Smooth muscle cell (in vitro differentiated cells): ENCODE measurements around the gene UNC5C. TPM values are rescaled to one million over a fixed set of nuclear protein-coding genes. Genes with fewer than 3 reads are reported as not detected.

Experiments used
- DNase-seq: peaks from one replicate; lab custom pipeline; 2025; ENCODE audit not compliant: unreplicated experiment; lab: John Stamatoyannopoulos, UW
- H2AFZ ChIP-seq: fragments of 200-600 bp; sonication (generic); 2 replicates; pipeline ENCODE4 v1.6.0; 2016; ENCODE audit warnings: antibody characterized with exemption, low read depth, mild to moderate bottlenecking
- H3F3A ChIP-seq: fragments of 200-600 bp; sonication (generic); 2 replicates; pipeline ENCODE4 v1.6.0; 2017; ENCODE audit warnings: antibody characterized with exemption, low read depth
- H3K27ac ChIP-seq: fragments of 200-600 bp; sonication (generic); 2 replicates; pipeline ENCODE4 v1.5.1; 2016; ENCODE audit warnings: low read depth, mild to moderate bottlenecking
- H3K27me3 ChIP-seq: fragments of 200-600 bp; sonication (generic); 2 replicates; pipeline ENCODE4 v1.6.1; 2016; ENCODE audit warnings: low read depth, mild to moderate bottlenecking
- H3K36me3 ChIP-seq: fragments of 200-600 bp; sonication (generic); 2 replicates; pipeline ENCODE4 v1.5.1; 2016; ENCODE audit warnings: low read depth
- H3K4me1 ChIP-seq: fragments of 200-600 bp; sonication (generic); 2 replicates; pipeline ENCODE4 v1.5.1; 2016; ENCODE audit warnings: low read depth
- H3K4me2 ChIP-seq: fragments of 200-600 bp; sonication (generic); 2 replicates; pipeline ENCODE4 v1.6.0; 2016; ENCODE audit warnings: mild to moderate bottlenecking
- H3K4me3 ChIP-seq: fragments of 200-600 bp; sonication (generic); 2 replicates; pipeline ENCODE4 v1.5.1; 2016; ENCODE audit warnings: mild to moderate bottlenecking
- H3K79me2 ChIP-seq: fragments of 200-600 bp; sonication (generic); 2 replicates; pipeline ENCODE4 v1.6.0; 2016; ENCODE audit warnings: low read depth, mild to moderate bottlenecking
- H3K9ac ChIP-seq: fragments of 200-600 bp; sonication (generic); 2 replicates; pipeline ENCODE4 v1.6.0; 2016; ENCODE audit warnings: low read depth
- H3K9me3 ChIP-seq: fragments of 200-600 bp; sonication (generic); replicated peaks from 2 replicates; pipeline ENCODE4 v1.5.1; 2016; ENCODE audit warnings: low read depth
- H4K20me1 ChIP-seq: fragments of 200-600 bp; sonication (generic); 2 replicates; pipeline ENCODE4 v1.6.0; 2016; ENCODE audit warnings: low read depth
- WGBS: methylation state at CpG from one replicate; pipeline ENCODE4 v1.1.7; 2016; ENCODE audit warnings: low lambda C conversion rate; 5-methylcytosine and 5-hydroxymethylcytosine counted together
- polyA plus RNA-seq: library from polyadenylated mRNA; unstranded; fragments of >200 nt; fragmentation: Nextera tagmentation; extraction: Ambion mirVana; gene quantifications from 2 replicates; pipeline ENCODE4 v1.2.1, GENCODE V29; 2016
- total RNA-seq: library from RNA; depleted of rRNA; stranded (reverse); fragments of >200 nt; gene quantifications from 2 replicates; pipeline ENCODE4 v1.2.3, GENCODE V29; 2014
- TF ChIP-seq, protein P1 (sequence below): fragments of 200-600 bp; sonication (generic); IDR thresholded peaks from 2 replicates; pipeline ENCODE4 v1.5.1; 2017; ENCODE audit warnings: borderline replicate concordance, mild to moderate bottlenecking, antibody characterized with exemption; ENCODE audit not compliant: insufficient read depth, poor library complexity, severe bottlenecking

Gene UNC5C
- total and polyA plus RNA-seq, 2 experiments from 2014 or later, result 2.0 to 15.6 TPM

DNA sequence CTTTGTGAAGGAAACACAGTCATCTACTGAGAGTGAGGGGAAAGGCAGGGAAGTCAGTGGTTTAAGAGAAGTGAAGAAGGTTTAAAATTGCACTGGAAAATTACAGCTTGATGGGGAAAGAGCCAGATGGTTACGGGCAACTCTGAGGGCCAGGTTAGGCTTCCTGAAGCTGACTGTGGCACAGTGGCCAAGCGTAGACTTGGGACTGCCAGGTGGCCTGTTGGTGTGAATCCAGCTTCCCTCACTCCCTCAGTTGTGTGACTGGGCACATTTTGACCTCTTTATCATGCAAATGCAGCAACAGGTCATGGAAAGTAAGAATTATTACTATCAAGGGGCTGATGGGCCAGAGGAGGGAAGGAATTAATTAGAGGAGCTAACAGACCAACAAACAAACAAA is 390.1 kb downstream of the UNC5C start:
- WGBS, result 95% methylated on average over 2 of the region's 2 CpGs
- H3K4me1 ChIP-seq, result no peaks in the 10 kb centered on the region
- no peak overlapping the region for H3K9ac ChIP-seq
- no peak overlapping the region for H3K4me3 ChIP-seq
- H3K9me3 ChIP-seq, result no peaks in the 10 kb centered on the region
- H2AFZ ChIP-seq, result no peak overlapping the region
- H3K36me3 ChIP-seq, result no peaks in the 10 kb centered on the region
- H3K79me2 ChIP-seq, result no peaks in the 10 kb centered on the region
- H3F3A ChIP-seq, result no peaks in the 10 kb centered on the region
- H3K27me3 ChIP-seq, result no peaks in the 10 kb centered on the region
- no peak overlapping the region for H3K4me2 ChIP-seq
- TF ChIP-seq, protein P1, sequence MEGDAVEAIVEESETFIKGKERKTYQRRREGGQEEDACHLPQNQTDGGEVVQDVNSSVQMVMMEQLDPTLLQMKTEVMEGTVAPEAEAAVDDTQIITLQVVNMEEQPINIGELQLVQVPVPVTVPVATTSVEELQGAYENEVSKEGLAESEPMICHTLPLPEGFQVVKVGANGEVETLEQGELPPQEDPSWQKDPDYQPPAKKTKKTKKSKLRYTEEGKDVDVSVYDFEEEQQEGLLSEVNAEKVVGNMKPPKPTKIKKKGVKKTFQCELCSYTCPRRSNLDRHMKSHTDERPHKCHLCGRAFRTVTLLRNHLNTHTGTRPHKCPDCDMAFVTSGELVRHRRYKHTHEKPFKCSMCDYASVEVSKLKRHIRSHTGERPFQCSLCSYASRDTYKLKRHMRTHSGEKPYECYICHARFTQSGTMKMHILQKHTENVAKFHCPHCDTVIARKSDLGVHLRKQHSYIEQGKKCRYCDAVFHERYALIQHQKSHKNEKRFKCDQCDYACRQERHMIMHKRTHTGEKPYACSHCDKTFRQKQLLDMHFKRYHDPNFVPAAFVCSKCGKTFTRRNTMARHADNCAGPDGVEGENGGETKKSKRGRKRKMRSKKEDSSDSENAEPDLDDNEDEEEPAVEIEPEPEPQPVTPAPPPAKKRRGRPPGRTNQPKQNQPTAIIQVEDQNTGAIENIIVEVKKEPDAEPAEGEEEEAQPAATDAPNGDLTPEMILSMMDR, result no peak
- DNase-seq, result no peak
- H4K20me1 ChIP-seq, result no peaks in the 10 kb centered on the region
- H3K27ac ChIP-seq, result no peak overlapping the region

DNA sequence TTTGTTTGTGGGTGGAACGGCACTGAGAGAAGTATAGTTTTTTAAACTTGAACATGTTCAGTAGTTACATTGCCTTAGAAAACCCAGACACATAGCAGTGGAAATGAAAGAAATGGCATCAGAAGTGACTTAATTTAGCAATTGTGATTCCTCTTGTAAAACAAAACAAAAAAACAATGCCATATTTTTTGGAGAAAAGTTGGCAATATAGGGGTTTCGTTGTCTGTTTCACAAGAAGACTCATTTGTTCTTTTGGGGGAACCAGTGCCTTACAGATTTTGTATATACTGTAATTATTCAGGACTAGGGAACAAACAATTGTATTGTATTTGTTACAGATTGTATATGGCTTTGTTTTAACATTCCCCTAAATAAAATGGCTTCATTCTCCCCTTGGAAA is 390.7 kb downstream of the UNC5C start:
- no peak overlapping the region for H2AFZ ChIP-seq
- H3K27me3 ChIP-seq, result no peaks in the 10 kb centered on the region
- H3F3A ChIP-seq, result no peaks in the 10 kb centered on the region
- no peaks in the 10 kb centered on the region for H3K4me1 ChIP-seq
- H3K36me3 ChIP-seq, result no peaks in the 10 kb centered on the region
- no peak overlapping the region for H3K4me3 ChIP-seq
- H3K4me2 ChIP-seq, result no peak overlapping the region
- no peaks in the 10 kb centered on the region for H4K20me1 ChIP-seq
- H3K9ac ChIP-seq, result no peak overlapping the region
- H3K9me3 ChIP-seq, result no peaks in the 10 kb centered on the region
- no peak for DNase-seq
- TF ChIP-seq, protein P1, result no peak
- no peaks in the 10 kb centered on the region for H3K79me2 ChIP-seq
- WGBS, result 92% methylated on average over 2 of the region's 2 CpGs
- no peak overlapping the region for H3K27ac ChIP-seq

DNA sequence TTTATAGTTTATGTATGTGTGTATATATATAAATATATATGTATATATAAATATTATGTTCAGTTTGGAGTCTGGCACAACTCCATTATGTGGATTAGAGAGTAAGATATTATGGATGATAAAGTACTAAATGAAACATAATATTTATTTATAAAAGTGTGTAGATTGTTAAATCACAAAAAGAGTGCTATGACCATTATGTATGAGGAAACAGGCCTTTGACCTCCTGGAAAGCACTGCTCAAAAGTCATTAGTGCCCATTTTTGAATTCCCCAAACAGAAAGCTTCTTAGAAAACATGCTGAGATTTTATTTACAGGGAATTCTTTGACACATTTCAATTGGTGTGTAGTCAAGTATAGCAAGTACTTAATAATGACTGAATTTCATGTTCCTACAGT is 391.2 kb downstream of the UNC5C start:
- no peak overlapping the region for H3K27ac ChIP-seq
- H2AFZ ChIP-seq, result no peak overlapping the region
- no peak overlapping the region for H3K4me2 ChIP-seq
- H3K4me3 ChIP-seq, result no peak overlapping the region
- H3K36me3 ChIP-seq, result no peaks in the 10 kb centered on the region
- H3F3A ChIP-seq, result no peaks in the 10 kb centered on the region
- no peak for DNase-seq
- H3K27me3 ChIP-seq, result no peaks in the 10 kb centered on the region
- H4K20me1 ChIP-seq, result no peaks in the 10 kb centered on the region
- no peaks in the 10 kb centered on the region for H3K4me1 ChIP-seq
- H3K79me2 ChIP-seq, result no peaks in the 10 kb centered on the region
- TF ChIP-seq, protein P1, result no peak
- no peaks in the 10 kb centered on the region for H3K9me3 ChIP-seq
- no peak overlapping the region for H3K9ac ChIP-seq

DNA sequence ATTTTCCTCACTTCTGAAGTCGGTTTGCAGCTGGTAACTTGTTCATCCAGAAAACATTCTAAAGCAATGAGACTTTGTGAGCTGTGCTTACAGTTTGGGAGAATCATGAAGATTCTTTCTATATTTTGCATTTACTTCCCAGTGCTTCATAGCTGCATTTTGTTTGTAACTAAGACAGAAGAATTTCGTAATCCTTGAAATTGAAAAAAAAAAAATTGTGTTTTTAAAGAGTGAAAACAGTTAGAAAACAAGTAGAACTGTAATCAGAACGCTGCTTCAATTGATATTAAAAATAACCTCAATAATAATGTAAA is 392.4 kb downstream of the UNC5C start:
- Histone ChIP-seq H4K20me1 (no peaks in the 10 kb centered on the region), H3K4me1 (no peaks in the 10 kb centered on the region), H3K9ac (no peak overlapping the region), H2AFZ (no peak overlapping the region), H3K27ac (no peak overlapping the region), H3K4me3 (no peak overlapping the region), H3F3A (no peaks in the 10 kb centered on the region), H3K9me3 (no peaks in the 10 kb centered on the region), H3K36me3 (no peaks in the 10 kb centered on the region), H3K27me3 (no peaks in the 10 kb centered on the region), H3K79me2 (no peaks in the 10 kb centered on the region), H3K4me2 (peak overlapping the region; percentile 56)
- TF ChIP-seq, protein P1, result no peak
- 41% methylated on average over 3 of the region's 3 CpGs for WGBS
- DNase-seq, result no peak
